B cell (primary cell): ENCODE data around the gene NAGPA. TPM values are rescaled to one million over a fixed set of nuclear protein-coding genes. Genes with fewer than 3 reads are reported as not detected.

Experiments
- ATAC-seq: fragments of 200-7000 bp; cut with Tn5 transposase; one replicate; pipeline ENCODE4 v1.10.0; 2021; ENCODE audit warnings: low read depth, mild to moderate bottlenecking, moderate number of reproducible peaks, moderate library complexity
- CTCF ChIA-PET: fragments of 350-600 bp; sonication (Branson Sonifier 250); formaldehyde crosslinking; loops from one replicate; lab custom pipeline; 2021; ENCODE audit warnings: antibody characterized with exemption, inconsistent platforms; lab: Charles Lee
- POLR2A ChIA-PET: fragments of 350-600 bp; sonication (Branson Sonifier 250); formaldehyde crosslinking; loops from one replicate; lab custom pipeline; 2021; ENCODE audit warnings: antibody characterized with exemption; lab: Charles Lee
- DNase-seq: peaks from one replicate; pipeline ENCODE4 v3.0.0; 2013
- H2AFZ ChIP-seq: 2 replicates; pipeline ENCODE4 v1.6.1; 2012; ENCODE audit warnings: mild to moderate bottlenecking, low read depth, low read length; ENCODE audit not compliant: insufficient read depth, poor library complexity, severe bottlenecking
- H3K27ac ChIP-seq, 2 donors: 1 replicate in 1 of 2; 2 replicates in 1 of 2; pipeline ENCODE4 v1.5.1; 2012 to 2013; ENCODE audit warnings: low read length in 2 of 2, mild to moderate bottlenecking in 2 of 2, moderate library complexity in 1 of 2
- H3K27me3 ChIP-seq, 4 experiments: fragments of 200-600 bp in 1 of 4; sonication (generic) in 1 of 4; replicated peaks in 1 of 4; 1 replicate in 2 of 4; 2 replicates in 2 of 4; pipeline versions ENCODE4 v1.6.1 to v1.7.0; 2013 to 2016; ENCODE audit warnings: low read length in 3 of 4, mild to moderate bottlenecking in 2 of 4, mixed read lengths in 1 of 4, moderate library complexity in 1 of 4; ENCODE audit not compliant: insufficient read depth in 4 of 4, control insufficient read depth in 3 of 4; ENCODE audit errors: control extremely low read depth in 1 of 4
- H3K36me3 ChIP-seq, 2 experiments: replicated peaks in 1 of 2; 1 replicate in 1 of 2; 2 replicates in 1 of 2; pipeline versions ENCODE4 v1.6.1 to v1.7.1; 2013; ENCODE audit warnings: low read length in 1 of 2; ENCODE audit not compliant: insufficient read depth in 2 of 2, control insufficient read depth in 1 of 2; ENCODE audit errors: control extremely low read depth in 1 of 2, extremely low read depth in 1 of 2
- H3K4me1 ChIP-seq, 2 donors: fragments of 200-600 bp in 1 of 2; sonication (generic) in 1 of 2; 1 replicate in 1 of 2; 2 replicates in 1 of 2; pipeline versions ENCODE4 v1.5.1 to v1.6.1; 2013 to 2017; ENCODE audit warnings: low read length in 2 of 2; ENCODE audit not compliant: control insufficient read depth in 2 of 2, insufficient read depth in 2 of 2
- H3K4me2 ChIP-seq: replicated peaks from 2 replicates; pipeline ENCODE3; 2012; ENCODE audit warnings: mild to moderate bottlenecking, low read depth, low read length; ENCODE audit not compliant: poor library complexity, severe bottlenecking
- H3K4me3 ChIP-seq, 5 experiments: fragments of 200-600 bp in 1 of 5; sonication (generic) in 1 of 5; 1 replicate in 3 of 5; 2 replicates in 2 of 5; pipeline versions ENCODE4 v1.5.1 to v1.7.0; 2011 to 2016; ENCODE audit warnings: low read length in 4 of 5, mild to moderate bottlenecking in 4 of 5, low read depth in 2 of 5, control low read depth in 1 of 5, moderate library complexity in 1 of 5; ENCODE audit not compliant: insufficient read depth in 1 of 5; ENCODE audit errors: control extremely low read depth in 1 of 5, extremely low read depth in 1 of 5
- H3K79me2 ChIP-seq: fragments of 200-600 bp; sonication (generic); one replicate; pipeline ENCODE4 v1.6.0; 2016; ENCODE audit warnings: low read length; ENCODE audit not compliant: control insufficient read depth, insufficient read depth
- H3K9ac ChIP-seq: fragments of 200-600 bp; sonication (generic); 2 replicates; pipeline ENCODE4 v1.6.1; 2017; ENCODE audit warnings: mild to moderate bottlenecking, low read length, moderate library complexity
- H3K9me3 ChIP-seq, 3 donors: one replicate each; pipeline versions ENCODE4 v1.6.1 to v1.7.1; 2013; ENCODE audit warnings: low read length in 2 of 3; ENCODE audit not compliant: control insufficient read depth in 2 of 3, insufficient read depth in 1 of 3; ENCODE audit errors: control extremely low read depth in 1 of 3
- H4K20me1 ChIP-seq: 2 replicates; pipeline ENCODE4 v1.6.0; 2012; ENCODE audit warnings: mild to moderate bottlenecking, low read length; ENCODE audit not compliant: insufficient read depth, control insufficient read depth, poor library complexity, severe bottlenecking
- H3K27ac Mint-ChIP-seq: one replicate; pipeline ENCODE4 v1.8.0; 2021; ENCODE audit warnings: mixed read lengths
- H3K27me3 Mint-ChIP-seq: one replicate; pipeline ENCODE4 v1.8.0; 2021; ENCODE audit warnings: mixed read lengths
- H3K4me1 Mint-ChIP-seq: one replicate; pipeline ENCODE4 v1.8.0; 2021; ENCODE audit warnings: mixed read lengths
- H3K4me3 Mint-ChIP-seq: one replicate; pipeline ENCODE4 v1.8.0; 2021; ENCODE audit warnings: mixed read lengths
- H3K9me3 Mint-ChIP-seq: one replicate; pipeline ENCODE4 v1.8.0; 2022; ENCODE audit warnings: mixed read lengths; ENCODE audit not compliant: insufficient read depth
- EZH2 ChIP-seq: IDR thresholded peaks from 2 replicates; pipeline ENCODE4 v1.6.1; 2012; ENCODE audit warnings: borderline replicate concordance, low read depth, mild to moderate bottlenecking, moderate library complexity, low read length; ENCODE audit not compliant: insufficient read depth, poor library complexity, severe bottlenecking
- WGBS: methylation state at CpG from one replicate; pipeline ENCODE4 v1.1.5; 2013; ENCODE audit warnings: missing lambda C conversion rate; ENCODE audit not compliant: insufficient coverage; 5-methylcytosine and 5-hydroxymethylcytosine counted together
- intact Hi-C: fragments of 100-400 bp; cut with micrococcal nuclease; formaldehyde crosslinking; loops from one replicate; pipeline ENCODE4 v1.10.0; 2022
- polyA plus RNA-seq: library from polyadenylated mRNA; depleted of rRNA; stranded (reverse); fragments of >200 nt; gene quantifications from 2 replicates; pipeline ENCODE4 v1.2.3, GENCODE V29; 2012
- total RNA-seq, 2 donors: library from RNA; stranded (reverse); fragments of 120-200 nt in 1 of 2; gene quantifications; 1 replicate in 1 of 2; 2 replicates in 1 of 2; pipeline versions ENCODE4 v1.2.3 to v1.2.4, GENCODE V29; 2013 to 2022
- TF ChIP-seq, protein P1 (sequence below): fragments of 200-600 bp; IDR thresholded peaks from one replicate; pipeline ENCODE4 v1.8.0; 2022; ENCODE audit warnings: antibody characterized with exemption, mild to moderate bottlenecking

Gene NAGPA
- total and polyA plus RNA-seq, 2 donors (not counting 1 experiment from before 2014, with no cell fraction given) = 38.4 to 38.6 TPM

DNA sequence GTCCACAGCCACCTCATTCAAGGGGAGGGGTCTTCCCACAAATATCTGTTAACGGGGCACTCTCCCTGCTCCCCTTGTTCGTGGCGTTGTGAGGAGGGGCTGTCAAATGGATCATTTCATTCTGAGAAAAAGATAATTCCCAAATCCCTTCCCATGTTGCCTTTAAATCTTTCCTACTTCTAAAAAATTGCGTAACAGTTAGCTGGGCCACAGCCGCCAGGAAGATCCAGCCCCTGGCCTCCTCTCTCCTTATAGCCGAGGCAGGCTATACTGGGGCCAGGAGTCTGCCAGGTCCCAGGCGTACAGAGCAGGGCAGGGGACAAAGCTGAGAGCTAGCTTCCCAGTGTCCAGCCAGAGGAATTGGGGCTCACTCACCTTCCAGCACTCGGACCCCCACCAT lies 31.6 kb upstream of the NAGPA start:
- DNase-seq (no peak), ATAC-seq (no peak)
- Histone ChIP-seq H4K20me1 (no peaks in the 10 kb centered on the region), H3K79me2 (no peaks in the 10 kb centered on the region), H3K4me3 (no peak overlapping the region), H3K9me3 (no peaks in the 10 kb centered on the region), H3K36me3 (no peaks in the 10 kb centered on the region), H2AFZ (no peak overlapping the region), H3K4me1 (no peaks in the 10 kb centered on the region), H3K9ac (no peak overlapping the region), H3K27me3 (peaks cover 0 to 7% (median 0%) of the 10 kb centered on the region in 4 experiments), H3K27ac (no peak overlapping the region), H3K4me2 (no peak overlapping the region)
- intact Hi-C loops = no loop called here
- 92% methylated on average over 5 of the region's 8 CpGs for WGBS
- TF ChIP-seq, protein P1, sequence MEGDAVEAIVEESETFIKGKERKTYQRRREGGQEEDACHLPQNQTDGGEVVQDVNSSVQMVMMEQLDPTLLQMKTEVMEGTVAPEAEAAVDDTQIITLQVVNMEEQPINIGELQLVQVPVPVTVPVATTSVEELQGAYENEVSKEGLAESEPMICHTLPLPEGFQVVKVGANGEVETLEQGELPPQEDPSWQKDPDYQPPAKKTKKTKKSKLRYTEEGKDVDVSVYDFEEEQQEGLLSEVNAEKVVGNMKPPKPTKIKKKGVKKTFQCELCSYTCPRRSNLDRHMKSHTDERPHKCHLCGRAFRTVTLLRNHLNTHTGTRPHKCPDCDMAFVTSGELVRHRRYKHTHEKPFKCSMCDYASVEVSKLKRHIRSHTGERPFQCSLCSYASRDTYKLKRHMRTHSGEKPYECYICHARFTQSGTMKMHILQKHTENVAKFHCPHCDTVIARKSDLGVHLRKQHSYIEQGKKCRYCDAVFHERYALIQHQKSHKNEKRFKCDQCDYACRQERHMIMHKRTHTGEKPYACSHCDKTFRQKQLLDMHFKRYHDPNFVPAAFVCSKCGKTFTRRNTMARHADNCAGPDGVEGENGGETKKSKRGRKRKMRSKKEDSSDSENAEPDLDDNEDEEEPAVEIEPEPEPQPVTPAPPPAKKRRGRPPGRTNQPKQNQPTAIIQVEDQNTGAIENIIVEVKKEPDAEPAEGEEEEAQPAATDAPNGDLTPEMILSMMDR = no peak
- no peak for TF ChIP-seq EZH2
- no peak overlapping the region for H3K4me3 Mint-ChIP-seq
- H3K4me1 Mint-ChIP-seq = no peaks in the 10 kb centered on the region
- H3K27ac Mint-ChIP-seq = no peak overlapping the region
- POLR2A ChIA-PET = no interaction called here
- CTCF ChIA-PET = no interaction called here
- peaks cover 10% of the 10 kb centered on the region for H3K27me3 Mint-ChIP-seq
- H3K9me3 Mint-ChIP-seq = no peaks in the 10 kb centered on the region

- 78% methylated on average over 1 of the region's 7 CpGs for WGBS
These were observed 31.2 kb upstream of the NAGPA start for GRCh38 chr16:5064915-5065314.

More at GRCh38 chr16:5064915-5065314, 31.2 kb upstream of the NAGPA start:
- peaks cover 10% of the 10 kb centered on the region for H3K27me3 Mint-ChIP-seq
- Histone ChIP-seq H3K36me3 (no peaks in the 10 kb centered on the region), H3K9ac (no peak overlapping the region), H3K27ac (no peak overlapping the region), H3K4me1 (no peaks in the 10 kb centered on the region), H3K9me3 (no peaks in the 10 kb centered on the region), H2AFZ (no peak overlapping the region), H3K79me2 (no peaks in the 10 kb centered on the region), H3K4me3 (no peak overlapping the region), H3K27me3 (peaks cover 0 to 7% (median 0%) of the 10 kb centered on the region in 4 experiments), H4K20me1 (no peaks in the 10 kb centered on the region), H3K4me2 (no peak overlapping the region)
- H3K27ac Mint-ChIP-seq = no peak overlapping the region
- ChIA-PET POLR2A (no interaction called here), CTCF (no interaction called here)
- ATAC-seq (no peak), DNase-seq (no peak)
- no peak for TF ChIP-seq EZH2
- TF ChIP-seq, protein P1 = no peak
- no peaks in the 10 kb centered on the region for H3K4me1 Mint-ChIP-seq
- H3K9me3 Mint-ChIP-seq = no peaks in the 10 kb centered on the region
- H3K4me3 Mint-ChIP-seq = no peak overlapping the region
- intact Hi-C loops = no loop called here
